ENCODE measurements around the gene CACNA1A.

Gene CACNA1A

DNA sequence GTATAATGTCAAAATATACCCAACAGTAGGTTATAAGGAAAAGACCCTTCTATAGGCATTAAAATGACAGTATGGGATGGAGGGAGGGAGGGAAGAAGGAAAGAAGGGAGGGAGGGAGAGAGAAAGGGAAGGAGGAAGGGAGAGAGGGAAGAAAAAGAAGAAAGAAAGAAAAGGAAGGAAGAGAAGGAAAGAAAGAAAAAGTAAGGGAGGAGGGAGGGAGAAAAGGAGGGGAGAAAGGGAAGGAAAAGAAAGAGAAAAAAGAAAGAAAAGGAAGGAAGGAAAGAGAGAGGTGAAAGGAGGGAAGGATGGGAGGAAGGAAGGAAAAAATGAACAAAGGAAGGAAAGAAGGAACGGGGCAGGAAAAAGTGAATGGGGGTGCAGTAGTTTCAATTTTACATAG, 35.3 kb upstream of the CACNA1A start:
- no peak for DNase-seq (ENCODE audit: low read depth in 1 of 2, low spot score in 1 of 2)
- TF ChIP-seq, protein P1, sequence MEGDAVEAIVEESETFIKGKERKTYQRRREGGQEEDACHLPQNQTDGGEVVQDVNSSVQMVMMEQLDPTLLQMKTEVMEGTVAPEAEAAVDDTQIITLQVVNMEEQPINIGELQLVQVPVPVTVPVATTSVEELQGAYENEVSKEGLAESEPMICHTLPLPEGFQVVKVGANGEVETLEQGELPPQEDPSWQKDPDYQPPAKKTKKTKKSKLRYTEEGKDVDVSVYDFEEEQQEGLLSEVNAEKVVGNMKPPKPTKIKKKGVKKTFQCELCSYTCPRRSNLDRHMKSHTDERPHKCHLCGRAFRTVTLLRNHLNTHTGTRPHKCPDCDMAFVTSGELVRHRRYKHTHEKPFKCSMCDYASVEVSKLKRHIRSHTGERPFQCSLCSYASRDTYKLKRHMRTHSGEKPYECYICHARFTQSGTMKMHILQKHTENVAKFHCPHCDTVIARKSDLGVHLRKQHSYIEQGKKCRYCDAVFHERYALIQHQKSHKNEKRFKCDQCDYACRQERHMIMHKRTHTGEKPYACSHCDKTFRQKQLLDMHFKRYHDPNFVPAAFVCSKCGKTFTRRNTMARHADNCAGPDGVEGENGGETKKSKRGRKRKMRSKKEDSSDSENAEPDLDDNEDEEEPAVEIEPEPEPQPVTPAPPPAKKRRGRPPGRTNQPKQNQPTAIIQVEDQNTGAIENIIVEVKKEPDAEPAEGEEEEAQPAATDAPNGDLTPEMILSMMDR (IDR thresholded peaks at IDR 0.05; ENCODE audit: insufficient read depth, low read length) = no peak
- H3K4me3 ChIP-seq (replicated peaks; ENCODE audit: insufficient read depth, low read length) = no peak overlapping the region
- no peaks in the 10 kb centered on the region for H3K27me3 ChIP-seq (ENCODE audit: insufficient read depth, poor library complexity, severe bottlenecking)
- no peak overlapping the region for H3K27ac ChIP-seq (replicated peaks)

DNA sequence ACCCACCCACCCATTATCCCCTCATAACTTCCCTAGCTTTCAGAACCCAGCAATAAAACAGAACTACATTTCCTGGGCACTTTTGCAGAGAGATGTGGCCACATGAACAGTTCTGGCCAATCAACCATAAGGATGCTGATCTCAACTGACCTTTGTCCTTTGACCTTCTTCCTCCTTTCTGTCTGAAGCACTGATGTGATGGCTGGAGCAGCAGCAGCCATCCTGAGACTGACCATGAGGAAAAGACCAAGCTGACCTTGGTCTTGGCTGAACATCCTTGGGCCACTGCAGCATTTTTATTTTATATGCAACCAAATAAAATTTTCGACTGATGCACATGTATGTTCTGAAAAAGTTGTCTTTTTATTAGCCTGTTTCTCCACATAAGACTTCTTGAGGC, 33.1 kb upstream of the CACNA1A start:
- Histone ChIP-seq H3K4me3 (replicated peaks; ENCODE audit: insufficient read depth, low read length) (no peak overlapping the region), H3K27ac (replicated peaks) (no peak overlapping the region), H3K27me3 (ENCODE audit: insufficient read depth, poor library complexity, severe bottlenecking) (no peaks in the 10 kb centered on the region)
- no peak for DNase-seq (ENCODE audit: low read depth in 1 of 2, low spot score in 1 of 2)
- TF ChIP-seq POLR2AphosphoS5 (IDR thresholded peaks at IDR 0.05; ENCODE audit: low read depth) = no peak
- no peak for TF ChIP-seq SPI1 (IDR thresholded peaks at IDR 0.05; ENCODE audit: borderline replicate concordance, low read depth)
- TF ChIP-seq, protein P2, sequence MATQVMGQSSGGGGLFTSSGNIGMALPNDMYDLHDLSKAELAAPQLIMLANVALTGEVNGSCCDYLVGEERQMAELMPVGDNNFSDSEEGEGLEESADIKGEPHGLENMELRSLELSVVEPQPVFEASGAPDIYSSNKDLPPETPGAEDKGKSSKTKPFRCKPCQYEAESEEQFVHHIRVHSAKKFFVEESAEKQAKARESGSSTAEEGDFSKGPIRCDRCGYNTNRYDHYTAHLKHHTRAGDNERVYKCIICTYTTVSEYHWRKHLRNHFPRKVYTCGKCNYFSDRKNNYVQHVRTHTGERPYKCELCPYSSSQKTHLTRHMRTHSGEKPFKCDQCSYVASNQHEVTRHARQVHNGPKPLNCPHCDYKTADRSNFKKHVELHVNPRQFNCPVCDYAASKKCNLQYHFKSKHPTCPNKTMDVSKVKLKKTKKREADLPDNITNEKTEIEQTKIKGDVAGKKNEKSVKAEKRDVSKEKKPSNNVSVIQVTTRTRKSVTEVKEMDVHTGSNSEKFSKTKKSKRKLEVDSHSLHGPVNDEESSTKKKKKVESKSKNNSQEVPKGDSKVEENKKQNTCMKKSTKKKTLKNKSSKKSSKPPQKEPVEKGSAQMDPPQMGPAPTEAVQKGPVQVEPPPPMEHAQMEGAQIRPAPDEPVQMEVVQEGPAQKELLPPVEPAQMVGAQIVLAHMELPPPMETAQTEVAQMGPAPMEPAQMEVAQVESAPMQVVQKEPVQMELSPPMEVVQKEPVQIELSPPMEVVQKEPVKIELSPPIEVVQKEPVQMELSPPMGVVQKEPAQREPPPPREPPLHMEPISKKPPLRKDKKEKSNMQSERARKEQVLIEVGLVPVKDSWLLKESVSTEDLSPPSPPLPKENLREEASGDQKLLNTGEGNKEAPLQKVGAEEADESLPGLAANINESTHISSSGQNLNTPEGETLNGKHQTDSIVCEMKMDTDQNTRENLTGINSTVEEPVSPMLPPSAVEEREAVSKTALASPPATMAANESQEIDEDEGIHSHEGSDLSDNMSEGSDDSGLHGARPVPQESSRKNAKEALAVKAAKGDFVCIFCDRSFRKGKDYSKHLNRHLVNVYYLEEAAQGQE (IDR thresholded peaks at IDR 0.05; ENCODE audit: insufficient replicate concordance, low read depth) = no peak
- TF ChIP-seq GABPA (IDR thresholded peaks at IDR 0.05; ENCODE audit: low read depth) = no peak
- TF ChIP-seq, protein P1 (IDR thresholded peaks at IDR 0.05; ENCODE audit: insufficient read depth, low read length) = no peak

DNA sequence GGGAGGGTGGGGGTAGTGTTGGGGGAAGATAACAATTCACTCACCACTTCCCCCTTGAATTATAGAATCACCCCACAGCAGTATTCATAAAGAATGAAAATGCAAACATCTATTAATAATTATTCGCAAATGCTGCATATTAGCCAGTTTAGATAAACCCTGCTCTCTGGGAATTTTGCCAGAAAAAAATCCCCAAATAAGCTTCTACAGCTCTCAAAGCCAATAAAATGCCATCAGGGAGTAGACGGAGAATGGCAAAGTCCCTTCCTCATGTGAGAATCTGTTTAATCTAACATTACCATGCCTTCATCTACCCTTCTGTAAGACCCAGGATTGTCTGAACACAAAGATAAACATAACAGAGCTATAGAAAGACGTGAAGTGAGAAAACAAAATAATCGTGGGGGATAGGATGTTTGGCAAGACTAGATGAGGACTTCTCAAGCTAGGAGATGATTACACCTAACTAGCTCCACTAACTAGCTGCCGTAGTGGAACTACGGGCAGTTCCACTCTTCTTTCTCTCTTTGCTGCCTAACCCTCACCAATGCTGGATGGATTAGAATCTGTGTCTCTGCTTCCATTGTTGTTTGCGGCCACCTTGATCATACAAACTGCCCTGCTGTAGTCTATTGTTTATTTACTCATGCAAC, 32.4 kb upstream of the CACNA1A start:
- H3K27ac ChIP-seq (replicated peaks) = no peak overlapping the region
- no peak for TF ChIP-seq POLR2AphosphoS5 (IDR thresholded peaks at IDR 0.05; ENCODE audit: low read depth)
- TF ChIP-seq SPI1 (IDR thresholded peaks at IDR 0.05; ENCODE audit: borderline replicate concordance, low read depth) = no peak
- H3K4me3 ChIP-seq (replicated peaks; ENCODE audit: insufficient read depth, low read length) = no peak overlapping the region
- DNase-seq (ENCODE audit: low read depth in 1 of 2, low spot score in 1 of 2) = no peak
- H3K27me3 ChIP-seq (ENCODE audit: insufficient read depth, poor library complexity, severe bottlenecking) = no peaks in the 10 kb centered on the region

DNA sequence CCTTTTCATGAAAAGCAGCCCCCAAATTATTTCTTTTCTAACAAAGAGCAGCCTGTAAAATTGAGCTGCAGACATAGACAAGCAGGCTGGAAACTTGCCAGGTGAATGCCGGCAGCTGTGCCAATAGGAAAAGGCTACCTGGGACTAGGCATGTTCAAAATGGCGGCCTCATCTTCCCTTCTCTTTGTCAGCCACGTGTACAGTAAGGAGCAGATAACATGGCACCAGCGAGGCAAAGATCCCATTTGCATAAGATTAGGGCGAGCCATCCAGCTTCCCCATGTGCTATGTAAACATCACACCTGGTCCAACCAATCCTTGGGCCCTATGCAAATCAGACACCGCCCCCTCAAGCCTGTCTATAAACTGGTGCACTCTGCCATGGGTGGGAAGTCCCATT, 31.2 kb upstream of the CACNA1A start:
- Histone ChIP-seq H3K27ac (replicated peaks) (no peak overlapping the region), H3K27me3 (ENCODE audit: insufficient read depth, poor library complexity, severe bottlenecking) (no peaks in the 10 kb centered on the region), H3K4me3 (replicated peaks; ENCODE audit: insufficient read depth, low read length) (no peak overlapping the region)
- TF ChIP-seq SPI1 (IDR thresholded peaks at IDR 0.05; ENCODE audit: borderline replicate concordance, low read depth) = no peak
- TF ChIP-seq, protein P1 (IDR thresholded peaks at IDR 0.05; ENCODE audit: insufficient read depth, low read length) = no peak
- TF ChIP-seq, protein P2 (IDR thresholded peaks at IDR 0.05; ENCODE audit: insufficient replicate concordance, low read depth) = no peak
- TF ChIP-seq GABPA (IDR thresholded peaks at IDR 0.05; ENCODE audit: low read depth) = no peak
- no peak for TF ChIP-seq POLR2AphosphoS5 (IDR thresholded peaks at IDR 0.05; ENCODE audit: low read depth)
- no peak for DNase-seq (ENCODE audit: low read depth in 1 of 2, low spot score in 1 of 2)
